Measurements from ENCODE around the gene HSPB2. TPM values are rescaled to one million over a fixed set of nuclear protein-coding genes. Genes with fewer than 3 reads are reported as not detected.
A peak's percentile ranks its signal among the peaks of the same experiment; 100 is the strongest.
"Not testable (repeated sequence)": the region's sequence is repeated elsewhere in the genome, so short reads cannot be mapped to it uniquely, and the experiment has no call there.

HSPB2 gene
- total RNA-seq, 1 donor from 2014 or later: 37.0 TPM

DNA sequence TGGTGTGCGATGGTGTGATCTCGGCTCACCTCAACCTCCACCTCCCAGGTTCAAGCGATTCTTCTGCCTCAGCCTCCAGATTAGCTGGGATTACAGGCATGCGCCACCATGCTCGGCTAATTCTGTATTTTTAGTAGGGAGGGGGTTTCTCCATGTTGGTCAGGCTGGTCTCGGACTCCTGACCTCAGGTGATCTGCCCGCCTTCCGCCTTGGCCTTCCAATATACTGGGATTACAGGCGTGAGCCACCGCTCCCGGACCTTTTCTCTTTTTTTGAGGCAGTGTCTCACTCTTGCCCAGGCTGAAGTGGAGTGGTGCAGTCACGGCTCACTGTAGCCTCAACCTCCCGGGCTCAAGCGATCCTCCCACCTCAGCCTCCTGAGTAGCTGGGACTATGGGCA lies 20.6 kb downstream of the HSPB2 start:
- not testable (repeated sequence) for ATAC-seq, DNase-seq
- intact Hi-C loops (cut with micrococcal nuclease): loop anchor here (5.0 kb wide), 2 partner anchors 49 to 89 kb away; no protein-coding TSS in a partner anchor

DNA sequence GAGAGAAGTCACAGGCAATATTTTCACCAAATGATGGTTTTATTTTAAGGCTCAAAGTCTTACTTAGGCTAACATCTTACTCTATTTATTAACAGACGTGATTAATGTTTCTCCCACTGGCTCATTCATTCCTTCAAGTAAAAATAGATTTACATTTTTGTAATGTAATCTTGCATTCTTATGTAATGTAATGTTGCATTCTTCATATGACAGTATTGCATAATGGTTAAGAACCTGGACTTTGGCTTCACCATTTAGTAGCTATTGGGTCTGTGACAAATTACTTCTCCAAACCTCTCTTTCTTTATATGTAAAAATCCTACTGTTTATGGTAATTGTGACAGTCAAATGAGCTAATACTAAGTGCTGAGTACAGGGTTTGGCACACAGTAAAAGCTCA lies 21.3 kb downstream of the HSPB2 start:
- intact Hi-C loops (cut with micrococcal nuclease): loop anchor here (5.0 kb wide), 2 partner anchors 48 to 88 kb away; no protein-coding TSS in a partner anchor
- DNase-seq: no peak
- ATAC-seq: no peak

DNA sequence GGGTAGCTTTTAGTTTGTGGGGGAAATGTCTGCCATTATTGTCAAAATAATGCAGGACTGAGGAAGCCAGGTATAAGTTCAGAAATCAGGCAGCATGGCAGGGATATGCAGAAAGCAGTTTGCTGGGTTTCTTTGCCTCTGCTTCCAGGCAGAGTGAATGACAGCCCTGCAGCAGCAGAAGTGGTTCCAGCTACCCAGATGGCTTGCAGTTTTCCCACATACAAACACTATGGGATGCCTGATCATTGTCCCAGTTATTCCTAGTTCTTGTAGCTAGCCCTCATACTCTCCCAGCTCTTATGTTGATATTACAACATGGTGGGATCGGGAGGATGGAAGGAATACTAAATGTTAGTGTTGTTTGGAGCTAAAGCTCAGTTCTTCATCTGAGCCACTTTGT lies 21.8 kb downstream of the HSPB2 start:
- intact Hi-C loops (cut with micrococcal nuclease): loop anchor here (5.0 kb wide), 2 partner anchors 48 to 88 kb away; no protein-coding TSS in a partner anchor
- ATAC-seq: no peak
- DNase-seq: no peak

DNA sequence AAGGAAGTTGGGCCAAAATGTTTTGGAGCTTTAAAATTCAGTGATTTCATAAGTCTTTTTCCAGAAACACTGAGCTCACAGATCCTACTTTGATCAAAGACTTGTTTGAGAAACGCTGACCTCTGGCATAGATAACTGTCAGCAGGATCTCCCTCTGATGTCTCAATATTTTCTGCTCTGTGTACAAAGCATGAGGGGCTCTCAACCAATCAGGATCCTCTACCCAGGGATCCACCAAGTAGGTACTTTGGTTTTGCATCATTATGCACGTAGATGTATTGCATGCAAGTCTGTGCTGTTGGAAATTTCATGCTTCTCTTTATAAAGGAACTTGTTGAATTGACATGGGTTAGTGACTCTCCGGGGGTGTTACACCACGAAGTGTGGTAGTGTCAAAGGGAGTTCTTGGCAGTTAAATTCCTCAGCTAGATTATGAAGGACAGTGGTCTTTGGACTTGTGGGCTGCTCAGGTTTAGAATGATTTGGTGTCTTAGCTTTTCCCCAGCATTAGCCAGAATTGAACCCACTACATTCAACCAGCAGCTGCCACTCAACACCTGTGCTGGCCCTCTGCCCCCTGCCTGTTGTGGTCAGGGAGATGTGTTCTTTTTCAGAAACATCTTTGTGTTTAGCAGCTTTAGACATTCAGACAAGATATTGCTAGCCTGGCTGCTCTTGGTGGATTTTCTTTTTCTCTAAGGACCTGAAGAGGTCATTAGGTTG lies 22.9 kb downstream of the HSPB2 start:
- intact Hi-C loops (cut with micrococcal nuclease): no loop called here
- no peak for DNase-seq
- ATAC-seq: no peak

DNA sequence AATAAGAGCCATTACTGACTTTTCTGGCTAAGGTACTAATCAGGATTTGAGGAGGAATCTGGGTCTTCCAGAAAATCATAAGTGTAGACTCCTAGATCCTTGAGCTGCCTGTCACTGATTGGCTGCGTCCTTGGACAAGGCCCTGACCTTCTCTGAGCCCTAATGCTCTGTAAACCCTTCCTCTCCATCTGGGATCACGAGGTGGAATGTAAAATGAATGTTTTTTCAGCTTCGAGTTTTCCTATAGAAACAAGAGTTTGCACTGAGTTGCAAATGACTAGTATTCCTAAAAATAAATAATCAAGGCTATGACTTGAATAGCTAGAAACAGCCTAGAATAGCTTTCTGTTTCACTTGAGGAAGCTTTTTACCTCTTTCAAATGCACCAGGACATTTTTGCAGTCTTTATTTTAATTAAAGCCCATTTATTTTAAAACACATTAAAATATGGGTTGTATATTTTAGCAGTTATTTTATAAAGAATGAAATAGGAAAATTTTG lies 23.6 kb downstream of the HSPB2 start:
- no peak for ATAC-seq
- intact Hi-C loops (cut with micrococcal nuclease): no loop called here
- no peak for DNase-seq

DNA sequence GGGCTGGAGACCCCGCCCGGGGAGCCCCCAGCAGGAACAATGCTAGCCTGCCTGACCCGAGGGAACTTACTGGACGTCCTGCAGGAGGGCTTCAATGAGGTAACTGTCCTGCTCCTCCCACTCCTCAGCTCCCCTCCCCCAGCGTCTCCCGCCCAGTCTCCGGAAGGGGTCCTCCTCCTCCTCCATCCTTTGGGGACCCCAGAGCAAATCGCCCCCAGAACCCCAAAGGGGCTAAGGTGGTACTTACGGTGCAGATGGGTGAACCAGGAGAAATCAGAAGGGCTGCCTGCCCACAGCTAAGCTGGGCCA lies 24.9 kb downstream of the HSPB2 start:
- intact Hi-C loops (cut with micrococcal nuclease): no loop called here
- ATAC-seq: no peak
- no peak for DNase-seq

DNA sequence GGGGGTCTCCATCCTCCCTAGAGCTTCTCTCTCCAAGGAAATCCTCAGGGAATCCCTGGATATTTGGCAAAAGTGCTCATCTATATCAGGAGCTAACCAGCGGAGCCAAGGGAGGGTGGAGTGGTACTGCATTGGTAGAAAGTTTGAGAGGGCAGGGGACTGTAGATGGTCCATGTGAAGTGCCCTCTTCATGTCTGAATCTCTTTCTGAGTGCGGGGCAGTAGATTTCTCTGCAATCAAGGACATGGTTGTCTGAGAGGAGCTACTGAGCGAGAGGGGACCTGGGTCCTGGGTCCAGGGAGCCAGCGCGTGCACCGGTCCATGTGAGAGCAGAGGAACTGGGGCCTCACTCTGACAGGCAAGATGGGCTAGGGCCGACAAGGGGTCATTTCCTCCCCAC lies 25.3 kb downstream of the HSPB2 start:
- DNase-seq: no peak
- ATAC-seq: peak; percentile 8
- intact Hi-C loops (cut with micrococcal nuclease): no loop called here

DNA sequence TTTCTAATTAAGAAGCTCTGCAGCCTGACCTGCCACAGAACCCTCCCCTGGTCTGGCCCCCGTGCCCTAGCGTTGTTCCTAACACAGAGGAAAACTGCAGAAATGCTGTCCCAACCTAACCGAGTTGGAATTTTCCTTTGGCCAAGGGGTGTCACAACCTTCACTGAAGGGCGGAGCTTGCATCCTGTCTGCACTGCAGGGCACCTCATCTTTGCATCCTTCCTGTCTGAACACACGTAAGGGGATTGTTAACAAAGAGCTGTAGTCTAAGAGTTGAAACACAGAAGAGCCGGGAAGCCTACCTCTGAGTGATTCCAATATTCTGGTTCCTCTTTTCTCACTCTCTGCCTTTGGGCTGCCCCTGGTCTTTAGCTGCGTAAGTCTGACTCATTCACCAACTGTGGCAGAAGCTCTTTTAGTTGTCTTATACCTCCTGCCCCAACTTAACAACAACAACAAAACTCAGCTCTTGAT lies 26.2 kb downstream of the HSPB2 start:
- DNase-seq (no peak), ATAC-seq (peak; percentile 3)
- intact Hi-C loops (cut with micrococcal nuclease): no loop called here

DNA sequence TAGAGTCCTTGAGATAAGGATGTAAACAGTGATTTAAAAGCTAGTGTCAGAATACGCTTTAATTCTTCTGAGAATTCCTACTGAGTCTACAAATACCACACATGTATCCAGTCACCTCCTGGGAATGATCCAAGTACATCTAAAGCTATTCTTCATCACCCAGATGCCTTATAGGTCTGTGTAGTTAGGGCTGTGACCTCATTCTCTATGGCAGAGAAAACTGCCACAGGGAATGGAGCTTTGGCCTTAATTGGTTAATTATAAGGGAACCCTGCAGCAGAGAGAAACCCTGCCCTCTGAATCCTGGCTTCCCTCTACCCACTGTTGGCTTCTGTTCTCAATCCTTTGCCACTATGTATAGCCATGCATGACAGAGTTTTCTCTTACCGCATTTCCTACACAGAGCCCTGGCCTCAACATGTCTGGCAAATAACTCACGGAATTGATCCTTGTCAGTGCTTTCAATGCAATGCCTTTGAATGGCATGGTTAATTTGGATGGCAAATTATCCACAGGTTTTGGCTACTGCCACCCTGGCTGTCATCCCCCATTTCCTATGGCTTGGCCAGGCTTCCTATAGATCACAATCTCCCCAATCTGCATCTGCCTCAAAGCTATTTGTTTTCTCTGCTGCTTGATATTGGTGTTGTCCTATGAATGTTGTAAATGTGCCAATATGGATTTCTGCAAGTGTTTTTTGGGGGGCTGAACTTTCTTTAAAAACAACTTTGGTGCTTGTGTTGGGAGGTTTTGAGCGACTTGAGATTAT lies 27.5 kb downstream of the HSPB2 start:
- ATAC-seq (no peak), DNase-seq (no peak)
- intact Hi-C loops (cut with micrococcal nuclease): no loop called here

DNA sequence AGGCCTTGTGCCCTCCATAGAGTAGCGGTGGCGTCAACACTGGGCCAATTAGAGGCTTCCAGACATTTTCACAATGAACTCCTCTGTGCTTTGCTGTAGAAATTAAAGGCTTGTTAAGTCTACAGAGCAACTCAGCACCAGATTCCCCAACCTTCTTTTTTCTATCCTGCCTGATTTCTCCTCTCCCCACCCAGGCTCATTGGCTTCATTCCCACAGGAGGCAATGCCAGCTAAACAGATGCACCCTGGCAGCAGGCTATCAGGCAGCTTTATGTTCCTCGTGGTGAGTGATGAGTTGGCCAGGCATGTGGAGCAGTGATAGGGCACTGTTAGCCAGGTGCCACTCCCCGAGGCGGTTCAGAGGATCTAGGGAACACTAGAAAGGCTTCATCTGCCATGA lies 29.4 kb downstream of the HSPB2 start:
- intact Hi-C loops (cut with micrococcal nuclease): no loop called here
- ATAC-seq (peak; percentile 82), DNase-seq (peak; percentile 70)

DNA sequence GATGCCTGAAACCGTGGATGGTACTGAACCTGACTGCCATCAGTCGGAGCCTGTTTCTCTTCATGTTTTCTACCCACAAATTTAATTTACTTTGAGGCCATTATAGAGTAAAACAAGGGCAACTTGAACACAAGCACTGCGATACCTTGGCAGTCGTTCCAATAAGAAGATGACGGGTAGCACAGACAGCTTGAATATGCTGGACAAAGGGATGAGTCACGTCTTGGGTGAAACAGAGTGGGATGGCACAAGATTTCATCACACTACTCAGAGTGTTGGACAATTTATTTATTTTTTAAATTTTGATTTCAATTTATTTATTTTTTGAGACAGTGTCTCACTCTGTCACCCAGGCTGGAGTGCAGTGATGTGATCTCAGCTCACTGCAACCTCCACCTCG lies 30.3 kb downstream of the HSPB2 start:
- ATAC-seq (no peak), DNase-seq (no peak)
- intact Hi-C loops (cut with micrococcal nuclease): no loop called here

DNA sequence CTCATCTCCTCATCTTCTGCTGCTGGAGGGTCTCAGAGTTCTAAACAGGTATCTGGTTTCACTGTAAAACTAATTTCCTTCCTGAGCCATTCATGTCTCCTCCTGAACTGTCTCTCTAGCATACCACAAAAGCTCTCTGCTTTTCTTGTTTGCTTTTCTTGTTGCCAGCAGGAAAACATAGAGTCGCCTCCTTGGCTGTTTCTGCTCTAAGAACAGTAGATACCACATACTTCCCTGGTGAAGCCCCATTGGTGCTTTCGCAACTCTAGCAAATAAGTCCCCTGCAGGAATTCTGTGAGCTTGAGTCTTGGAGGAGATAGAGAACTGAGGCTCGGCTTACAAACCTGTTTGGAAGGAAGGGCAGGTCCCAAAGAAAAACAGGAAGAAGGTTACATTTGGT lies 31.6 kb downstream of the HSPB2 start:
- intact Hi-C loops (cut with micrococcal nuclease): no loop called here
- no peak for ATAC-seq
- DNase-seq: no peak

DNA sequence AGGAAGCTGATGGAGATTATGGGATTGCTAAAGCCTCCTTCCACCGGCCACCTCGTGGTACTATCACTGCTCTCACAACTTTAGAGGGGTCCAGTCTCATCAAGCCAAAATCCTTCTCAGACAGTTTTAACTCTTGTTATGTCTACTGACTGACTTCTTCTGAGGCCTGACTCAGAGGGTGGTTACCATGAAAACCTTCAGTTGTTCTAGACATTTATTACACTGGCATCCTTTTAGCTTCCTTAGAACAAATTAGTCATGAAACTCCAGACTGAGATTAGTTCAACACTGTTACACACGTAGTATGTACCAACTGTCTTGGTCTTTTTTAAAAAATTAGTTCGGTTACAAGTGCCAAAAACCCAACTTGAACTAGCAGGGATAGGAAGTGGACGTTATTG lies 32.1 kb downstream of the HSPB2 start:
- intact Hi-C loops (cut with micrococcal nuclease): no loop called here
- ATAC-seq (no peak), DNase-seq (no peak)

DNA sequence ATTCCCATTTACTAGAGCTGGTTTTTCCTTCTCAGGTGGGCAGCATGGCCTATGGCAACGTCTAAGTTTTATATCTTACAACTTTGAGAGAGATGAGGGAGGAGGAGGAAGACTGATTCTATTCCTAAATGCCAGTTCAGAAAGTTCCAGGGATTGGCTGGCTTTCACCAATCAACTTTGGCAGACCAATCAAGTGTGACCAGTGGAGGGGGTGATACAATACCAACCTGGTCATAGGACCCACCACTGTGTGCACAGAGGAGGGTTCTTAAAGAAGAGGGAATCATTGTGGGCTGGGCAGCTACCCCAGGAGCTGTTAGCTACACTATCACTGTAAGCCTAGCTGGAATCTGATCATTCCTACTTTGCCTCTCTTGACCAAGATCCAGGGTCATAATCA lies 32.7 kb downstream of the HSPB2 start:
- DNase-seq (no peak), ATAC-seq (no peak)
- intact Hi-C loops (cut with micrococcal nuclease): no loop called here

DNA sequence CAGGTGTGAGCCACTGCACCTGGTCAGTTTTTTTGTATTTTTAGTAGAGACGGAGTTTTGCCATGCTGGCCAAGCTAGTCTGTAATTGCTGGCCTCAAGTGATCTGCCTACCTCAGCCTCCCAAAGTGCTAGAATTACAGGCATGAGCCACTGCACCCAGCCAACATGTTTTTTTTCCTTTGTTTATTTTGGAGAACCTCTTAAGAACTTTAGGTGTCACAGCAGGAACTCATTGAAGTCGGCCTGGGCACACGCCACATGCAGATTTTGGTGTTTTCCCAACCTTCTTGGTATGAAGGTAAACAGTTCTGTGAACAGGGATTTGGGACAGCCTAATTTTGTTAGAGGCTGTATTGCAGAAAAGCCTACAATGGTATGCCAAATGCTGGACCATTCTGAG lies 34.0 kb downstream of the HSPB2 start:
- ATAC-seq (no peak), DNase-seq (no peak)
- intact Hi-C loops (cut with micrococcal nuclease): no loop called here

DNA sequence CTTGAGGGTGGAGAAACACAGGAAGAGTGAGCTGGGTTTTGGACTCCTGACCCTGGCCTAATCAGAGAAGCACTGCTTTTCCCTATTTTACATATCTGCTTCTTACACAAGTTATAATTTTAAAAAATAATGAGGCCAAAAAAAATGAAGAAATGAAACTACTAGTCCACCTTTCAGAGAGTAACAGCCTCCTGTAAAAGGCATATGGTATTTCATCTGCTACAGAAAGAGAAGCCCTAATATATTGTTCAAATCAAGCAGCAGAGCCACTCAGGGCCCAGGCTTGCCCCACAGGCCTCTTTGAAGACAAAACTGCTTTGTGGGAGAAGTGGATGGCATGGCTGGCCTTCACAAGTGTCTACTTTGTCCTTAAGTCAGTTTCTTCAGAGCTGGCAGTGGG lies 34.6 kb downstream of the HSPB2 start:
- DNase-seq (no peak), ATAC-seq (no peak)
- intact Hi-C loops (cut with micrococcal nuclease): no loop called here

DNA sequence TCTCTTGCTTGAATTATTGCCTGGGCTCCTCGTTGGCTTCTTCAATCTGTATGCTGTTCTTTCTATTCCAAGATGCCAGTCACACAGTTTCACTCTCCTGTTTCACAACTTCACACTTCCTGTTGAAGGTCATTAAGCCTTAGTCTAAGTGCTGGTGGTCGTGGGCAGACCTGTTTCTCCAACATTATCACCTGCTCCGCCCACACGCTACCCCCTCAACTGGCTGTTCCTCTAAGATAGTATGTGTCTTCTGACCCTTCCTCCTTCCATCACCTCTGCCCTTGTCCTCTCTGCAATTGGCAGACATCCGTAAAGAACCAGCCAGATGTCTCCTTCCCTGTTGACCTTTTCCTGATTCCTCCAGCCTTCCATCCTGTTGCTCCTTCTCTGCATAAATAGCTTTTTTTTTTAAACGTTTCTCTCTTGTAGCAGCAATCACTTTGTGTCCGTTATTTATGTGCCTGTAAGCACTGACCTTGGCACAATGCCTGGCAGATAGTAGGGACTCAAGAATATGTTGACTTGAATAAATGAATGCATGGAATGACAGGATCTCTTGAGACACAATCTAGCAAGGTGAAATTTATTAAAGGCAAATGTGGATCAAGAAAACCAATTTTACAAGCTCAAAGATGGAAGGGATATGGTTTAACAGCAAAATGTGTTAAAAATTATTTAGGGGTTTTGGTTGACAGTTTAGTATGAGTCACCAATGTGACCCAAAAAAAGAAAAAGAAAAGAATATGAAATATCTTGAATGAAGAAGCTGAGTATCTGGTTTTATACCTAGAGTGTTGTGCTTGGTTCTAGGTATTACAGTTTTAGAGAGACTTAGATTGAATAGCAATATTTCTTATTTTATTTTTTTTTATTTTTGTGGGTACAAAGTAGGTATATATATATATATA lies 37.2 kb downstream of the HSPB2 start:
- ATAC-seq (no peak), DNase-seq (no peak)
- intact Hi-C loops (cut with micrococcal nuclease): no loop called here

DNA sequence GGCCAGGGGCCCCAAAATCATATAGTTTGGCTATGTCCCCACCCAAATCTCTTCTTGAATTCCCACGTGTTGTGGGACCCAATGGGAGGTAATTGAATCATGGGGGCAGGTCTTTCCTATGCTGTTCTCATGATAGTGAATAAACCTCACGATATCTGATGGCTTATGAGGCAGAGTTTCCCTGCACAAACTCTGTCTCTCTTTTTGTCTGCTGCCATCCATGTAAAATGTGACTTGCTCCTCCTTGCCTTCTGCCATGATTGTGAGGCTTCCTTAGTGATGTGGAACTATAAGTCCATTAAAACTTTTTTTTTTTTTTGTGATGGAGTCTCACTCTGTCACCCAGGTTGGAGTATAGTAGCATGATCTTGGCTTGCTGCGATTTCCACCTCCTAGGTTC lies 39.0 kb downstream of the HSPB2 start:
- ATAC-seq (no peak), DNase-seq (no peak)

DNA sequence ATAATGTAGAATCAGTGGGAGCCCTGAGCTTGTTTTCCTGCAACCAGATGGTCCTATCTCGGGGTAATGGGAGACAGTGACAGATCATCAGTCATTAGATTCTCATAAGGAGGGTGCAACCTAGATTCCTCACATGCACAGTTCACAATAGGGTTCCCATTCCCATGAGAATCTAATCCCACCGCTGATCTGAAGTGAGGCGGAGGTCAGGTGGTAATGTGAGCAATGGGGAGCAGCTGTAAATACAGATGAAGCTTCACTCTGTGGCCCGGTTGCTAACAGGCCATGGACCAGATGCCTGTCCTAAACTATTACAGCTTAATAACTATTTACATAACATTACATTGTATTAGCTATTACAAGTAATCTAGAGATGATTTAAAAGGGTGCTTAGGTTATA lies 41.6 kb downstream of the HSPB2 start:
- DNase-seq (no peak), ATAC-seq (no peak)
- intact Hi-C loops (cut with micrococcal nuclease): no loop called here

More for the DNA sequence above, 39.0 kb downstream of the HSPB2 start:
- intact Hi-C loops (cut with micrococcal nuclease): no loop called here

Data from left ventricle myocardium superior (tissue), 1 donor.